Measurements from ENCODE around the gene DMD. TPM values are rescaled to one million over a fixed set of nuclear protein-coding genes. Genes with fewer than 3 reads are reported as not detected.

The DMD gene
- polyA plus RNA-seq, 1 donor from 2014 or later: 21.6 TPM

DNA sequence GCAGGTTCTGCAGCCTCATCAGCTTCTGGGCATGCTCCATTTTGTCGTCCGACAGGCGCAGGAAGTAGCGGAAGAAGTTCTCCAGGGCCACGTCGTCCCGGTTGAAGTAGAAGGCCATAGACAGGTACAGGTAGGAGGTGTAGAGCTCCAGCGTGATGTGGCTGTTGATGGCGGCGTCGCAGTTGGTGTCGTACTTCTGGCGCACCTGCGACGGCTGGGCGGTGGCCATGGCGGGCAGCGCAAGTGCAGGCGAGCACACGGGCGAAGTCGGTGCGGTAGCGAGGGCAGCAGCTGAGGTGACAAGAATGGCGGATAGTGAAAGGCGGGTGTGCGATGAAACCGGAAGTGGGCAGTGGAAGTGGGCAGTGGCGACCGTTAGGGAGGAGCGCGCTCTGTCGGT is 2139.6 kb downstream of the DMD start, which contains the start of gene FTHL17:
FTHL17 (minus strand) TSS at position 317 of the 400 bp plus-strand sequence; CDS start at position 229, 88 bp downstream.
- Histone ChIP-seq H4K20me1 (ENCODE audit: insufficient read depth) (no peaks in the 10 kb centered on the region), H3K9me2 (ENCODE audit: insufficient read depth, low read length) (no peaks in the 10 kb centered on the region), H3K4me2 (ENCODE audit: low read length) (no peak within 1 kb of the TSS), H3K4me3 (ENCODE audit: low read length) (no peak within 1 kb of the TSS), H3K27ac (ENCODE audit: low read length) (no peak within 1 kb of the TSS), H3K36me3 (ENCODE audit: insufficient read depth, low read length) (no peaks in the 10 kb centered on the region), H3K79me2 (replicated peaks; ENCODE audit: insufficient read depth, low read length) (no peaks in the 10 kb centered on the region), H3K9ac (ENCODE audit: low read length) (no peak within 1 kb of the TSS), H2AFZ (ENCODE audit: low read depth, low read length) (no peak within 1 kb of the TSS), H3F3A (ENCODE audit: insufficient read depth, low read length, poor library complexity, severe bottlenecking) (no peaks in the 10 kb centered on the region), H3K27me3 (ENCODE audit: insufficient read depth, low read depth, low read length) (no peaks in the 10 kb centered on the region), H3K9me3 (ENCODE audit: low read length) (no peaks in the 10 kb centered on the region)
- TF ChIP-seq MXI1 (conservative IDR thresholded peaks at IDR 0.05; ENCODE audit: poor library complexity, severe bottlenecking): no peak
- TF ChIP-seq TAF1 (IDR thresholded peaks at IDR 0.05; ENCODE audit: low read depth): no peak
- TF ChIP-seq, protein P1, sequence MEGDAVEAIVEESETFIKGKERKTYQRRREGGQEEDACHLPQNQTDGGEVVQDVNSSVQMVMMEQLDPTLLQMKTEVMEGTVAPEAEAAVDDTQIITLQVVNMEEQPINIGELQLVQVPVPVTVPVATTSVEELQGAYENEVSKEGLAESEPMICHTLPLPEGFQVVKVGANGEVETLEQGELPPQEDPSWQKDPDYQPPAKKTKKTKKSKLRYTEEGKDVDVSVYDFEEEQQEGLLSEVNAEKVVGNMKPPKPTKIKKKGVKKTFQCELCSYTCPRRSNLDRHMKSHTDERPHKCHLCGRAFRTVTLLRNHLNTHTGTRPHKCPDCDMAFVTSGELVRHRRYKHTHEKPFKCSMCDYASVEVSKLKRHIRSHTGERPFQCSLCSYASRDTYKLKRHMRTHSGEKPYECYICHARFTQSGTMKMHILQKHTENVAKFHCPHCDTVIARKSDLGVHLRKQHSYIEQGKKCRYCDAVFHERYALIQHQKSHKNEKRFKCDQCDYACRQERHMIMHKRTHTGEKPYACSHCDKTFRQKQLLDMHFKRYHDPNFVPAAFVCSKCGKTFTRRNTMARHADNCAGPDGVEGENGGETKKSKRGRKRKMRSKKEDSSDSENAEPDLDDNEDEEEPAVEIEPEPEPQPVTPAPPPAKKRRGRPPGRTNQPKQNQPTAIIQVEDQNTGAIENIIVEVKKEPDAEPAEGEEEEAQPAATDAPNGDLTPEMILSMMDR (IDR thresholded peaks at IDR 0.05; ENCODE audit: poor library complexity, severe bottlenecking): no peak
- TF ChIP-seq POLR2AphosphoS5 (IDR thresholded peaks at IDR 0.05): no peak
- no peak for TF ChIP-seq SMC3 (conservative IDR thresholded peaks at IDR 0.05; ENCODE audit: poor library complexity)
- TF ChIP-seq, protein P2, sequence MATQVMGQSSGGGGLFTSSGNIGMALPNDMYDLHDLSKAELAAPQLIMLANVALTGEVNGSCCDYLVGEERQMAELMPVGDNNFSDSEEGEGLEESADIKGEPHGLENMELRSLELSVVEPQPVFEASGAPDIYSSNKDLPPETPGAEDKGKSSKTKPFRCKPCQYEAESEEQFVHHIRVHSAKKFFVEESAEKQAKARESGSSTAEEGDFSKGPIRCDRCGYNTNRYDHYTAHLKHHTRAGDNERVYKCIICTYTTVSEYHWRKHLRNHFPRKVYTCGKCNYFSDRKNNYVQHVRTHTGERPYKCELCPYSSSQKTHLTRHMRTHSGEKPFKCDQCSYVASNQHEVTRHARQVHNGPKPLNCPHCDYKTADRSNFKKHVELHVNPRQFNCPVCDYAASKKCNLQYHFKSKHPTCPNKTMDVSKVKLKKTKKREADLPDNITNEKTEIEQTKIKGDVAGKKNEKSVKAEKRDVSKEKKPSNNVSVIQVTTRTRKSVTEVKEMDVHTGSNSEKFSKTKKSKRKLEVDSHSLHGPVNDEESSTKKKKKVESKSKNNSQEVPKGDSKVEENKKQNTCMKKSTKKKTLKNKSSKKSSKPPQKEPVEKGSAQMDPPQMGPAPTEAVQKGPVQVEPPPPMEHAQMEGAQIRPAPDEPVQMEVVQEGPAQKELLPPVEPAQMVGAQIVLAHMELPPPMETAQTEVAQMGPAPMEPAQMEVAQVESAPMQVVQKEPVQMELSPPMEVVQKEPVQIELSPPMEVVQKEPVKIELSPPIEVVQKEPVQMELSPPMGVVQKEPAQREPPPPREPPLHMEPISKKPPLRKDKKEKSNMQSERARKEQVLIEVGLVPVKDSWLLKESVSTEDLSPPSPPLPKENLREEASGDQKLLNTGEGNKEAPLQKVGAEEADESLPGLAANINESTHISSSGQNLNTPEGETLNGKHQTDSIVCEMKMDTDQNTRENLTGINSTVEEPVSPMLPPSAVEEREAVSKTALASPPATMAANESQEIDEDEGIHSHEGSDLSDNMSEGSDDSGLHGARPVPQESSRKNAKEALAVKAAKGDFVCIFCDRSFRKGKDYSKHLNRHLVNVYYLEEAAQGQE (IDR thresholded peaks at IDR 0.05; ENCODE audit: borderline replicate concordance): no peak
- TF ChIP-seq RAD21 (conservative IDR thresholded peaks at IDR 0.05): no peak
- no peak for TF ChIP-seq EZH2 (IDR thresholded peaks at IDR 0.05; ENCODE audit: borderline replicate concordance, insufficient read depth, low read length, poor library complexity, severe bottlenecking)
- TF ChIP-seq EP300 (conservative IDR thresholded peaks at IDR 0.05; ENCODE audit: poor library complexity, severe bottlenecking): no peak

DNA sequence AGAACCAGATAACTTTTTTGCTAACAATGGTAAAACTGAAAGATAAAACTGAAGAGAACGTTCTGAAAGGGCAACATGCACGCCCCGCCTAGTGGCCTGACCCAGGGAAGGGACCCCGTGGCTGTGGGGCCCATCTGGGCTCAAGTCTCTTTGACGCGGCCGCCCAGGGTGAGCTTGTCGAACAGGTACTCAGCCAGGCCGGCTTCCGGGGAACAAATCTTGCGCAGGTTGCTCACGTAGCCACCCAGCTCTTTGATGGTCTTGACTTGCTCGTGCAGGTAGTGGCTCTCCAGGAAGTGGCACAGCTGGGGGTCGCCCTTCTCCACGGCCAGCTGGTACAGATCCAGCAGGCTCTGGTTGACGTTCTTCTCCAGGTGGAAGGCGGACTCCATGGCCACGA is 2140.1 kb downstream of the DMD start:
- no peak for TF ChIP-seq EZH2 (IDR thresholded peaks at IDR 0.05; ENCODE audit: borderline replicate concordance, insufficient read depth, low read length, poor library complexity, severe bottlenecking)
- TF ChIP-seq POLR2AphosphoS5 (IDR thresholded peaks at IDR 0.05): no peak
- no peak for TF ChIP-seq SMC3 (conservative IDR thresholded peaks at IDR 0.05; ENCODE audit: poor library complexity)
- TF ChIP-seq, protein P2 (IDR thresholded peaks at IDR 0.05; ENCODE audit: borderline replicate concordance): no peak
- no peak for TF ChIP-seq MXI1 (conservative IDR thresholded peaks at IDR 0.05; ENCODE audit: poor library complexity, severe bottlenecking)
- TF ChIP-seq RAD21 (conservative IDR thresholded peaks at IDR 0.05): no peak
- TF ChIP-seq EP300 (conservative IDR thresholded peaks at IDR 0.05; ENCODE audit: poor library complexity, severe bottlenecking): no peak
- TF ChIP-seq TAF1 (IDR thresholded peaks at IDR 0.05; ENCODE audit: low read depth): no peak
- TF ChIP-seq, protein P1 (IDR thresholded peaks at IDR 0.05; ENCODE audit: poor library complexity, severe bottlenecking): no peak
- Histone ChIP-seq H3K36me3 (ENCODE audit: insufficient read depth, low read length) (no peaks in the 10 kb centered on the region), H3K27me3 (ENCODE audit: insufficient read depth, low read depth, low read length) (no peaks in the 10 kb centered on the region), H3K27ac (ENCODE audit: low read length) (no peak overlapping the region), H3K9me2 (ENCODE audit: insufficient read depth, low read length) (no peaks in the 10 kb centered on the region), H3K9ac (ENCODE audit: low read length) (no peak overlapping the region), H3K79me2 (replicated peaks; ENCODE audit: insufficient read depth, low read length) (no peaks in the 10 kb centered on the region), H3K9me3 (ENCODE audit: low read length) (no peaks in the 10 kb centered on the region), H2AFZ (ENCODE audit: low read depth, low read length) (no peak overlapping the region), H3K4me2 (ENCODE audit: low read length) (no peak overlapping the region), H3K4me3 (ENCODE audit: low read length) (no peak overlapping the region), H3F3A (ENCODE audit: insufficient read depth, low read length, poor library complexity, severe bottlenecking) (no peaks in the 10 kb centered on the region), H4K20me1 (ENCODE audit: insufficient read depth) (no peaks in the 10 kb centered on the region)
